Endothelial cell (in vitro differentiated cells): ENCODE measurements around the gene TESK1. TPM values are rescaled to one million over a fixed set of nuclear protein-coding genes. Genes with fewer than 3 reads are reported as not detected.

Experiments used
- DNase-seq: peaks from one replicate; pipeline ENCODE4 v3.0.0; 2021; ENCODE audit warnings: low spot score
- H3K27ac Mint-ChIP-seq: one replicate; pipeline ENCODE4 v1.8.0; 2021; ENCODE audit warnings: mixed read lengths, inconsistent platforms; ENCODE audit not compliant: unreplicated experiment
- H3K27me3 Mint-ChIP-seq: one replicate; pipeline ENCODE4 v1.8.0; 2021; ENCODE audit warnings: mild to moderate bottlenecking, moderate library complexity, mixed read lengths, inconsistent platforms; ENCODE audit not compliant: unreplicated experiment
- H3K36me3 Mint-ChIP-seq: one replicate; pipeline ENCODE4 v1.8.0; 2021; ENCODE audit warnings: mild to moderate bottlenecking, low read depth, mixed read lengths, inconsistent platforms; ENCODE audit not compliant: unreplicated experiment
- H3K4me1 Mint-ChIP-seq: one replicate; pipeline ENCODE4 v1.8.0; 2021; ENCODE audit warnings: mild to moderate bottlenecking, mixed read lengths, inconsistent platforms; ENCODE audit not compliant: unreplicated experiment
- H3K4me3 Mint-ChIP-seq: one replicate; pipeline ENCODE4 v1.8.0; 2021; ENCODE audit warnings: mild to moderate bottlenecking, mixed read lengths, inconsistent platforms; ENCODE audit not compliant: unreplicated experiment
- H3K9me3 Mint-ChIP-seq: one replicate; pipeline ENCODE4 v1.8.0; 2021; ENCODE audit warnings: mixed read lengths, inconsistent platforms; ENCODE audit not compliant: unreplicated experiment
- total RNA-seq: library from RNA; stranded (reverse); fragmentation: NEBNext Ultra II Directional; extraction: Animal tissue kit (Norgen Biotek cat#: 25700); gene quantifications from one replicate; pipeline ENCODE4 v1.2.1, GENCODE V29; 2021; ENCODE audit not compliant: unreplicated experiment
- TF ChIP-seq, protein P1 (sequence below): fragments of 200-600 bp; sonication (generic); IDR thresholded peaks from one replicate; pipeline ENCODE4 v1.5.0; 2021; ENCODE audit warnings: antibody characterized with exemption; ENCODE audit not compliant: unreplicated experiment

TESK1 gene
- total RNA-seq, 1 donor from 2014 or later = 34.6 TPM

- Mint-ChIP-seq H3K4me3 (no peak overlapping the region), H3K36me3 (peaks cover 4% of the 10 kb centered on the region)
- DNase-seq = no peak
Measured at GRCh38 chr9:35599763-35600604, 5.1 kb upstream of the TESK1 start.

DNA sequence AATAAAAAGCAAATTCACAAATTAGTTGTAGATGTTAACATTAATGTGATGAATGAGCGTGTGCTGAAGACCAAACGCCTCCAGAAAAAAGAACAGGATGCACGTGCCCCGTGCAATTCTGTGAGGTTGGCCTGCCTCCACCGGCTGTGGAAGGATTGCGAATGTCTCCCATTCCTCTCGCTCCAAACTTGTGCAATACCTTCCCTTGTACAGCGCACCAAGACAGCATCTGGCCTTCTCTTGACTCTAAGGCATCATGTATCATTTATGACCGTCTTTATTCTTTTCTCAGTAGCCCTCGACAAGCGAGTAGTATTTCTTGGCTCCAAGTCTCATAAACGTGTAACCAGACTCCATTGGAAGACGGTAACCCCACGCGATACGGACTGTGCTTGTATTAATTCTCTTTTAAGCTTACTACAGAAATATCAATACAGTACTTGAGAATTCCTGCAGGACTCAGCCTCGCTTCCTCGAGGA lies 1.5 kb upstream of the TESK1 start:
- H3K9me3 Mint-ChIP-seq = no peaks in the 10 kb centered on the region
- H3K4me1 Mint-ChIP-seq = peaks cover 12% of the 10 kb centered on the region
- H3K27ac Mint-ChIP-seq = peak overlapping the region; percentile 62
- no peak for DNase-seq
- H3K36me3 Mint-ChIP-seq = peaks cover 12% of the 10 kb centered on the region
- H3K4me3 Mint-ChIP-seq = peak overlapping the region; percentile 97
- TF ChIP-seq, protein P1, sequence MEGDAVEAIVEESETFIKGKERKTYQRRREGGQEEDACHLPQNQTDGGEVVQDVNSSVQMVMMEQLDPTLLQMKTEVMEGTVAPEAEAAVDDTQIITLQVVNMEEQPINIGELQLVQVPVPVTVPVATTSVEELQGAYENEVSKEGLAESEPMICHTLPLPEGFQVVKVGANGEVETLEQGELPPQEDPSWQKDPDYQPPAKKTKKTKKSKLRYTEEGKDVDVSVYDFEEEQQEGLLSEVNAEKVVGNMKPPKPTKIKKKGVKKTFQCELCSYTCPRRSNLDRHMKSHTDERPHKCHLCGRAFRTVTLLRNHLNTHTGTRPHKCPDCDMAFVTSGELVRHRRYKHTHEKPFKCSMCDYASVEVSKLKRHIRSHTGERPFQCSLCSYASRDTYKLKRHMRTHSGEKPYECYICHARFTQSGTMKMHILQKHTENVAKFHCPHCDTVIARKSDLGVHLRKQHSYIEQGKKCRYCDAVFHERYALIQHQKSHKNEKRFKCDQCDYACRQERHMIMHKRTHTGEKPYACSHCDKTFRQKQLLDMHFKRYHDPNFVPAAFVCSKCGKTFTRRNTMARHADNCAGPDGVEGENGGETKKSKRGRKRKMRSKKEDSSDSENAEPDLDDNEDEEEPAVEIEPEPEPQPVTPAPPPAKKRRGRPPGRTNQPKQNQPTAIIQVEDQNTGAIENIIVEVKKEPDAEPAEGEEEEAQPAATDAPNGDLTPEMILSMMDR = no peak
- peaks cover 3% of the 10 kb centered on the region for H3K27me3 Mint-ChIP-seq

More at GRCh38 chr9:35599763-35600604, 5.1 kb upstream of the TESK1 start:
- no peaks in the 10 kb centered on the region for H3K9me3 Mint-ChIP-seq
- peaks cover 3% of the 10 kb centered on the region for H3K27me3 Mint-ChIP-seq
- TF ChIP-seq, protein P1 = no peak
- no peak overlapping the region for H3K27ac Mint-ChIP-seq
- peaks cover 7% of the 10 kb centered on the region for H3K4me1 Mint-ChIP-seq

GRCh38 chr9:35603986-35604577 lies 980 bp upstream of the TESK1 start:
- Mint-ChIP-seq H3K27me3 (peaks cover 3% of the 10 kb centered on the region), H3K27ac (peak overlapping the region; percentile 94), H3K4me3 (peak overlapping the region; percentile 97), H3K36me3 (peaks cover 12% of the 10 kb centered on the region), H3K4me1 (peaks cover 12% of the 10 kb centered on the region), H3K9me3 (no peaks in the 10 kb centered on the region)
- TF ChIP-seq, protein P1 = peak; percentile 97
- peak; percentile 99 for DNase-seq

- TF ChIP-seq, protein P1 = peak; percentile 13
- H3K27me3 Mint-ChIP-seq = peaks cover 3% of the 10 kb centered on the region
- H3K4me1 Mint-ChIP-seq = peaks cover 12% of the 10 kb centered on the region
- no peaks in the 10 kb centered on the region for H3K9me3 Mint-ChIP-seq
- peaks cover 12% of the 10 kb centered on the region for H3K36me3 Mint-ChIP-seq
- H3K27ac Mint-ChIP-seq = no peak overlapping the region
- peak overlapping the region; percentile 88 for H3K4me3 Mint-ChIP-seq
- peak; percentile 27 for DNase-seq
Measured at GRCh38 chr9:35605351-35606137, 482 bp downstream of the TESK1 start.
